ENCODE measurements around the gene CD109. TPM values are rescaled to one million over a fixed set of nuclear protein-coding genes. Genes with fewer than 3 reads are reported as not detected.

Gene CD109
- polyA plus RNA-seq, 3 donors = 0.17 to 0.30 (median 0.20) TPM

- H3K4me3 ChIP-seq (replicated peaks in 1 of 3; ENCODE audit: low read depth in 2 of 3, low read length in 3 of 3) = no peak overlapping the region
- no peak overlapping the region for H3K27ac Mint-ChIP-seq
- no peaks in the 10 kb centered on the region for H3K27me3 ChIP-seq (ENCODE audit: control insufficient read depth in 2 of 2, insufficient read depth in 2 of 2, low read length in 2 of 2)
- H3K79me2 ChIP-seq (ENCODE audit: insufficient read depth, low read length) = no peaks in the 10 kb centered on the region
- H3K4me2 ChIP-seq (replicated peaks; ENCODE audit: extremely low read depth, low read length, poor library complexity, severe bottlenecking) = no peak overlapping the region
- no peak for DNase-seq
- intact Hi-C loops (cut with micrococcal nuclease) = no loop called here
- H3K4me1 ChIP-seq (ENCODE audit: control insufficient read depth in 1 of 2, insufficient read depth in 2 of 2, low read length in 2 of 2) = peaks cover 16 to 18% of the 10 kb centered on the region in 2 donors
- H3K36me3 Mint-ChIP-seq = no peaks in the 10 kb centered on the region
- peaks cover 0 to 3% (median 0%) of the 10 kb centered on the region in 3 donors for H3K27me3 Mint-ChIP-seq (ENCODE audit: low read depth in 3 of 3)
- no peaks in the 10 kb centered on the region for H3K9me3 Mint-ChIP-seq
- H4K20me1 ChIP-seq (ENCODE audit: insufficient read depth, low read length) = no peaks in the 10 kb centered on the region
- WGBS (ENCODE audit: insufficient coverage) = no CpG with 5 or more reads among the region's 1 CpG
- no peaks in the 10 kb centered on the region for H3K9me3 ChIP-seq (replicated peaks in 1 of 2; ENCODE audit: control insufficient read depth in 1 of 2, insufficient read depth in 1 of 2, low read length in 2 of 2)
- no peak overlapping the region for H3K4me3 Mint-ChIP-seq
- H3K4me1 Mint-ChIP-seq = peaks cover 24% of the 10 kb centered on the region
- TF ChIP-seq, protein P1, sequence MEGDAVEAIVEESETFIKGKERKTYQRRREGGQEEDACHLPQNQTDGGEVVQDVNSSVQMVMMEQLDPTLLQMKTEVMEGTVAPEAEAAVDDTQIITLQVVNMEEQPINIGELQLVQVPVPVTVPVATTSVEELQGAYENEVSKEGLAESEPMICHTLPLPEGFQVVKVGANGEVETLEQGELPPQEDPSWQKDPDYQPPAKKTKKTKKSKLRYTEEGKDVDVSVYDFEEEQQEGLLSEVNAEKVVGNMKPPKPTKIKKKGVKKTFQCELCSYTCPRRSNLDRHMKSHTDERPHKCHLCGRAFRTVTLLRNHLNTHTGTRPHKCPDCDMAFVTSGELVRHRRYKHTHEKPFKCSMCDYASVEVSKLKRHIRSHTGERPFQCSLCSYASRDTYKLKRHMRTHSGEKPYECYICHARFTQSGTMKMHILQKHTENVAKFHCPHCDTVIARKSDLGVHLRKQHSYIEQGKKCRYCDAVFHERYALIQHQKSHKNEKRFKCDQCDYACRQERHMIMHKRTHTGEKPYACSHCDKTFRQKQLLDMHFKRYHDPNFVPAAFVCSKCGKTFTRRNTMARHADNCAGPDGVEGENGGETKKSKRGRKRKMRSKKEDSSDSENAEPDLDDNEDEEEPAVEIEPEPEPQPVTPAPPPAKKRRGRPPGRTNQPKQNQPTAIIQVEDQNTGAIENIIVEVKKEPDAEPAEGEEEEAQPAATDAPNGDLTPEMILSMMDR (IDR thresholded peaks at IDR 0.05) = no peak
- H2AFZ ChIP-seq (ENCODE audit: insufficient read depth, low read depth, low read length, poor library complexity, severe bottlenecking) = no peak overlapping the region
- no peak overlapping the region for H3K9ac ChIP-seq (ENCODE audit: insufficient read depth, low read length, poor library complexity, severe bottlenecking)
- H3K36me3 ChIP-seq (replicated peaks in 1 of 2; ENCODE audit: control insufficient read depth in 1 of 2, insufficient read depth in 2 of 2, low read length in 2 of 2) = no peaks in the 10 kb centered on the region
- H3K27ac ChIP-seq (ENCODE audit: low read depth in 1 of 2, low read length in 2 of 2) = no peak overlapping the region
These were observed 27.0 kb upstream of the CD109 start for GRCh38 chr6:73669005-73669404.

DNA sequence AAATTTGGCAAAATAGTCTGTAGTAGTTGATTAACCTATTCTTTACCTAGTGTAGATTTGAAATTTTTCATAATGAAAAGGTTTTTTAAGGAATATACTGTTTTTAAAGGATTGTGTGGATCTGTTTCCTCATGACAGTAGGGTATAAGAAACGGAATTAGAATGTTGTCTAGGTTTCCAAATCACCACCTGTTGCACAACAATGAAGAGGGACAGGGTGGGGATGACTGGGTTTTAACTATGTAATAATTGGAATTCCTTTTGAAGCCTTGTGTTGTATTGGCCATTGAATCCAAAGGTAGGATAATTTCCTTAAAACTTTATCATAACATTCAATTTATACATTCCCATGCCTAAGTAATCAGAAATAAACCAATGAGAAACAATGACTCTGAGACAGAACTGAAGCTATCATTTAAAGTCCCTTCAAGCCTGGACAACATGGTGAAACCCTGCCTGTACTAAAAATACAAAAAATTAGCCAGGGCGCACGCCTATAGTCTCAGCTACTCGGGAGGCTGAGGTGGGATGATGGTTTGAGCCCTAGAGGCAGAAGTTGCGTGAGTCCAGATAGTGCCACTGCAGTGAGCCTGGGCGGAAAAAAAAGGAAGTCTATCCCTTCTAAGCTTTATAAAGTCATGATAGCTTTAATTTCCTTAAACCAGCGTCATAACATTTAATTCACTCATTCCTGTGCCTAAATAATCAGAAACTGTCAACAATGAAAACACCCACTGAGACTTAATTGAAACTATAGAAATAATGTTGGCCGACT lies 23.9 kb upstream of the CD109 start:
- H3K27ac Mint-ChIP-seq = peak overlapping the region in 5 of 7 donors; percentile 13 to 81 (median 70)
- Histone ChIP-seq H3K9ac (ENCODE audit: insufficient read depth, low read length, poor library complexity, severe bottlenecking) (no peak overlapping the region), H3K4me1 (ENCODE audit: control insufficient read depth in 1 of 2, insufficient read depth in 2 of 2, low read length in 2 of 2) (peaks cover 16 to 18% of the 10 kb centered on the region in 2 donors), H3K27me3 (ENCODE audit: control insufficient read depth in 2 of 2, insufficient read depth in 2 of 2, low read length in 2 of 2) (no peaks in the 10 kb centered on the region), H3K4me3 (replicated peaks in 1 of 3; ENCODE audit: low read depth in 2 of 3, low read length in 3 of 3) (peak overlapping the region in 1 of 3 experiments; percentile 35), H2AFZ (ENCODE audit: insufficient read depth, low read depth, low read length, poor library complexity, severe bottlenecking) (no peak overlapping the region), H3K36me3 (replicated peaks in 1 of 2; ENCODE audit: control insufficient read depth in 1 of 2, insufficient read depth in 2 of 2, low read length in 2 of 2) (no peaks in the 10 kb centered on the region), H3K27ac (ENCODE audit: low read depth in 1 of 2, low read length in 2 of 2) (peak overlapping the region in 1 of 2 donors; percentile 42), H3K9me3 (replicated peaks in 1 of 2; ENCODE audit: control insufficient read depth in 1 of 2, insufficient read depth in 1 of 2, low read length in 2 of 2) (no peaks in the 10 kb centered on the region), H4K20me1 (ENCODE audit: insufficient read depth, low read length) (no peaks in the 10 kb centered on the region), H3K4me2 (replicated peaks; ENCODE audit: extremely low read depth, low read length, poor library complexity, severe bottlenecking) (peak overlapping the region; percentile 48), H3K79me2 (ENCODE audit: insufficient read depth, low read length) (no peaks in the 10 kb centered on the region)
- H3K4me3 Mint-ChIP-seq = peak overlapping the region in 1 of 2 donors; percentile 73
- H3K4me1 Mint-ChIP-seq = peaks cover 24% of the 10 kb centered on the region
- WGBS (ENCODE audit: insufficient coverage) = no CpG with 5 or more reads among the region's 8 CpGs
- TF ChIP-seq, protein P1 (IDR thresholded peaks at IDR 0.05) = no peak
- H3K9me3 Mint-ChIP-seq = peaks cover 0 to 3% (median 0%) of the 10 kb centered on the region in 7 donors
- peak; percentile 51 to 73 (median 70) for DNase-seq
- H3K36me3 Mint-ChIP-seq = no peaks in the 10 kb centered on the region
- peaks cover 0 to 3% (median 0%) of the 10 kb centered on the region in 3 donors for H3K27me3 Mint-ChIP-seq (ENCODE audit: low read depth in 3 of 3)
- intact Hi-C loops (cut with micrococcal nuclease) = no loop called here

Data from CD14-positive monocyte (primary cell).